Immature natural killer cell (primary cell): ENCODE measurements around the gene PREX1. TPM values are rescaled to one million over a fixed set of nuclear protein-coding genes. Genes with fewer than 3 reads are reported as not detected.

Source experiments
- DNase-seq, 3 donors: peaks; one replicate each; pipeline ENCODE4 v3.0.0; 2022; ENCODE audit warnings: mixed read lengths in 1 of 3
- H3K27ac Mint-ChIP-seq, 6 donors: one replicate each; pipeline ENCODE4 v1.8.0; 2020; ENCODE audit warnings: mixed read lengths in 6 of 6, mild to moderate bottlenecking in 5 of 6, inconsistent platforms in 4 of 6, moderate library complexity in 3 of 6
- H3K27me3 Mint-ChIP-seq, 3 donors: one replicate each; pipeline ENCODE4 v1.8.0; 2020 to 2021; ENCODE audit warnings: low read depth in 3 of 3, mild to moderate bottlenecking in 3 of 3, mixed read lengths in 3 of 3, moderate library complexity in 3 of 3, inconsistent platforms in 1 of 3
- H3K36me3 Mint-ChIP-seq, 3 donors: one replicate each; pipeline ENCODE4 v1.8.0; 2020; ENCODE audit warnings: mixed read lengths in 3 of 3, inconsistent platforms in 2 of 3, mild to moderate bottlenecking in 2 of 3
- H3K4me1 Mint-ChIP-seq, 2 donors: one replicate each; pipeline ENCODE4 v1.8.0; 2020; ENCODE audit warnings: inconsistent platforms in 2 of 2, mild to moderate bottlenecking in 2 of 2, mixed read lengths in 2 of 2, moderate library complexity in 1 of 2
- H3K4me3 Mint-ChIP-seq, 5 donors: one replicate each; pipeline ENCODE4 v1.8.0; 2020; ENCODE audit warnings: mild to moderate bottlenecking in 5 of 5, mixed read lengths in 5 of 5, inconsistent platforms in 3 of 5, moderate library complexity in 3 of 5
- H3K9me3 Mint-ChIP-seq, 6 donors: one replicate each; pipeline ENCODE4 v1.8.0; 2020; ENCODE audit warnings: mild to moderate bottlenecking in 6 of 6, mixed read lengths in 6 of 6, inconsistent platforms in 4 of 6, moderate library complexity in 3 of 6
- polyA plus RNA-seq, 3 donors: library from polyadenylated mRNA; unstranded; fragments of 300-500 nt; fragmentation: Illumina TruSeq; gene quantifications; one replicate each; pipeline ENCODE4 v1.2.3, GENCODE V29; 2021

Gene PREX1
- polyA plus RNA-seq, 3 donors from 2014 or later: 30.5 to 94.3 (median 54.9) TPM

GRCh38 chr20:48586730-48587129 lies 241.1 kb downstream of the PREX1 start:
- H3K27me3 Mint-ChIP-seq: peaks cover 7 to 8% (median 7%) of the 10 kb centered on the region in 3 donors
- no peaks in the 10 kb centered on the region for H3K36me3 Mint-ChIP-seq
- no peaks in the 10 kb centered on the region for H3K4me1 Mint-ChIP-seq
- H3K4me3 Mint-ChIP-seq: no peak overlapping the region
- DNase-seq: no peak
- peaks cover 0 to 3% (median 0%) of the 10 kb centered on the region in 6 donors for H3K9me3 Mint-ChIP-seq
- H3K27ac Mint-ChIP-seq: no peak overlapping the region

- peaks cover 0 to 3% (median 0%) of the 10 kb centered on the region in 6 donors for H3K9me3 Mint-ChIP-seq
- no peaks in the 10 kb centered on the region for H3K36me3 Mint-ChIP-seq
- no peaks in the 10 kb centered on the region for H3K4me1 Mint-ChIP-seq
- H3K4me3 Mint-ChIP-seq: no peak overlapping the region
- DNase-seq: no peak
- H3K27me3 Mint-ChIP-seq: peaks cover 8 to 11% (median 8%) of the 10 kb centered on the region in 3 donors
- no peak overlapping the region for H3K27ac Mint-ChIP-seq
Measured at GRCh38 chr20:48585061-48585870, 242.5 kb downstream of the PREX1 start.

GRCh38 chr20:48584391-48585060 lies 243.3 kb downstream of the PREX1 start:
- DNase-seq: no peak

GRCh38 chr20:48583801-48584200 lies 244.0 kb downstream of the PREX1 start:
- H3K27ac Mint-ChIP-seq: no peak overlapping the region
- DNase-seq: no peak
- H3K4me1 Mint-ChIP-seq: no peaks in the 10 kb centered on the region
- no peak overlapping the region for H3K4me3 Mint-ChIP-seq
- H3K27me3 Mint-ChIP-seq: peaks cover 8 to 11% (median 11%) of the 10 kb centered on the region in 3 donors
- no peaks in the 10 kb centered on the region for H3K36me3 Mint-ChIP-seq
- H3K9me3 Mint-ChIP-seq: peaks cover 0 to 1% (median 0%) of the 10 kb centered on the region in 6 donors

More at GRCh38 chr20:48584391-48585060, 243.3 kb downstream of the PREX1 start:
- Mint-ChIP-seq H3K9me3 (peaks cover 0 to 3% (median 0%) of the 10 kb centered on the region in 6 donors), H3K36me3 (no peaks in the 10 kb centered on the region), H3K27ac (no peak overlapping the region), H3K4me1 (no peaks in the 10 kb centered on the region), H3K27me3 (peaks cover 8 to 11% (median 8%) of the 10 kb centered on the region in 3 donors), H3K4me3 (no peak overlapping the region)

GRCh38 chr20:48583171-48583570 lies 244.6 kb downstream of the PREX1 start:
- Mint-ChIP-seq H3K4me3 (no peak overlapping the region), H3K9me3 (peaks cover 0 to 1% (median 0%) of the 10 kb centered on the region in 6 donors), H3K36me3 (no peaks in the 10 kb centered on the region), H3K27me3 (peaks cover 8 to 14% (median 9%) of the 10 kb centered on the region in 3 donors), H3K4me1 (no peaks in the 10 kb centered on the region), H3K27ac (no peak overlapping the region)
- no peak for DNase-seq

- Mint-ChIP-seq H3K27ac (no peak overlapping the region), H3K36me3 (no peaks in the 10 kb centered on the region), H3K4me3 (no peak overlapping the region), H3K9me3 (peaks cover 0 to 1% (median 0%) of the 10 kb centered on the region in 6 donors), H3K4me1 (no peaks in the 10 kb centered on the region), H3K27me3 (peaks cover 8 to 14% (median 9%) of the 10 kb centered on the region in 3 donors)
- DNase-seq: no peak
Measured at GRCh38 chr20:48582673-48582985, 245.2 kb downstream of the PREX1 start.

GRCh38 chr20:48581167-48581566 lies 246.6 kb downstream of the PREX1 start:
- DNase-seq: no peak
- H3K36me3 Mint-ChIP-seq: no peaks in the 10 kb centered on the region
- H3K9me3 Mint-ChIP-seq: peaks cover 0 to 1% (median 0%) of the 10 kb centered on the region in 6 donors
- H3K4me1 Mint-ChIP-seq: no peaks in the 10 kb centered on the region
- no peak overlapping the region for H3K4me3 Mint-ChIP-seq
- H3K27ac Mint-ChIP-seq: no peak overlapping the region
- H3K27me3 Mint-ChIP-seq: peaks cover 7 to 14% (median 8%) of the 10 kb centered on the region in 3 donors

GRCh38 chr20:48578397-48579098 lies 249.3 kb downstream of the PREX1 start:
- H3K4me1 Mint-ChIP-seq: no peaks in the 10 kb centered on the region
- no peak overlapping the region for H3K4me3 Mint-ChIP-seq
- peaks cover 4 to 14% (median 6%) of the 10 kb centered on the region in 3 donors for H3K27me3 Mint-ChIP-seq
- no peaks in the 10 kb centered on the region for H3K36me3 Mint-ChIP-seq
- H3K27ac Mint-ChIP-seq: no peak overlapping the region
- peaks cover 0 to 1% (median 0%) of the 10 kb centered on the region in 6 donors for H3K9me3 Mint-ChIP-seq
- no peak for DNase-seq

GRCh38 chr20:48577557-48577956 lies 250.2 kb downstream of the PREX1 start:
- H3K27me3 Mint-ChIP-seq: peaks cover under 1 to 12% (median 4%) of the 10 kb centered on the region in 3 donors
- no peak overlapping the region for H3K4me3 Mint-ChIP-seq
- no peaks in the 10 kb centered on the region for H3K36me3 Mint-ChIP-seq
- no peaks in the 10 kb centered on the region for H3K9me3 Mint-ChIP-seq
- DNase-seq: no peak
- H3K27ac Mint-ChIP-seq: no peak overlapping the region
- H3K4me1 Mint-ChIP-seq: no peaks in the 10 kb centered on the region

- H3K36me3 Mint-ChIP-seq: no peaks in the 10 kb centered on the region
- no peak overlapping the region for H3K27ac Mint-ChIP-seq
- H3K27me3 Mint-ChIP-seq: peaks cover 0 to 9% (median 7%) of the 10 kb centered on the region in 3 donors
Measured at GRCh38 chr20:48574383-48574782, 253.4 kb downstream of the PREX1 start.

More at GRCh38 chr20:48574383-48574782, 253.4 kb downstream of the PREX1 start:
- Mint-ChIP-seq H3K4me1 (no peaks in the 10 kb centered on the region), H3K4me3 (no peak overlapping the region), H3K9me3 (no peaks in the 10 kb centered on the region)
- DNase-seq: no peak

Other genes with a start within 250 kb of the PREX1 start
- gene ARFGEF2, start 93.7 kb upstream of the PREX1 start, polyA plus RNA-seq: 10 to 100 TPM in 1 of 3 donors, 1 to 10 TPM in 2; 4.3 to 11.9 (median 5.7) TPM
- gene CSE1L, start 218.3 kb upstream of the PREX1 start, polyA plus RNA-seq: 10 to 100 TPM in 2 of 3 donors, 1 to 10 TPM in 1; 8.1 to 21.0 (median 10.3) TPM